ENCODE results near the gene TXNIP.

- TF ChIP-seq CTCF (IDR thresholded peaks at IDR 0.05): peak; percentile 62 to 75 (median 67)
- peak; percentile 8 to 59 (median 38) for TF ChIP-seq POLR2AphosphoS5 (IDR thresholded peaks at IDR 0.05)
- TF ChIP-seq POLR2A (IDR thresholded peaks at IDR 0.05): no peak
Measured at GRCh38 chr1:146012703-146013558, 16.6 kb upstream of the TXNIP start.
